Endometrial microvascular endothelial cells (primary cell): ENCODE measurements around the gene FAM193A. TPM values are rescaled to one million over a fixed set of nuclear protein-coding genes. Genes with fewer than 3 reads are reported as not detected.
"Not testable (repeated sequence)": the region's sequence is repeated elsewhere in the genome, so short reads cannot be mapped to it uniquely, and the experiment has no call there.

Experiments used
- in situ Hi-C: cut with HindIII; loops from 2 replicates; pipeline ENCODE4 v1.10.0; 2017; ENCODE audit warnings: low sequenced_read_pairs, low pct_unique_long_range_greater_than_20kb; ENCODE audit errors: inconsistent ontology term
- total RNA-seq: library from RNA; depleted of rRNA; stranded (reverse); fragments of >200 nt; gene quantifications from one replicate; pipeline ENCODE4 v1.2.3, GENCODE V29; 2015; ENCODE audit errors: inconsistent ontology term

The FAM193A gene
- total RNA-seq, 1 donor from 2014 or later: 14.0 TPM

DNA sequence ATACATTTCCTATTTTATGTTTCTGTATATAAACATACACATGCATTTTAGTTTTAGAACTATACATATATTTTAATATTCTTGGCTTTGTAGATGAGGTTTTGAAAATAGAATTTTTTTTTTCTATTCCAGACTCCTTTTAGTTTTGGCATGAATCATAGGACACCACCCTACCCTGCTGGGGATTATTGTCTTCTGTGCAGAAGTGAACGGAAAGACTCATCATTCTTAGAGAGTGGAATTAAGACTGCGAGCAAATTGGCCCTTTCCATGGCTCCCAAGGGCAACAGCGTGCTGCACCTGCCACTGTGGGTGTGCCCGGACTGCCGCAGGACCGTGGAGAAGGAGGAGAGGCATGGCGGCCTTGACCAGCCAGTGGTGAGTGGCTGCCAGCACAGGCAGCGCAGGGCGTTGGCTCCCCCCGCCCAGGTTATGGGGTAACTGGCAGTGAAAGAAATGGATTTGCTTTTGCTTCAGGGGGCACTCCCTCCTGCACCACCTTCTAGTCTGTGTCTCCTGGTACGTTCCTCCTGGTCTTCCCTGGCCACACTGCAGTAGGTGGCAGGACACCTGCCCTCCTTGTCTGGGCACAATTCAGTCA lies 59.6 kb downstream of the FAM193A start:
- in situ Hi-C loops: no loop called here

- in situ Hi-C loops: no loop called here
Observed at GRCh38 chr4:2596611-2597010, 60.2 kb downstream of the FAM193A start.

- in situ Hi-C loops: no loop called here
Observed at GRCh38 chr4:2598511-2599303, 62.3 kb downstream of the FAM193A start.

DNA sequence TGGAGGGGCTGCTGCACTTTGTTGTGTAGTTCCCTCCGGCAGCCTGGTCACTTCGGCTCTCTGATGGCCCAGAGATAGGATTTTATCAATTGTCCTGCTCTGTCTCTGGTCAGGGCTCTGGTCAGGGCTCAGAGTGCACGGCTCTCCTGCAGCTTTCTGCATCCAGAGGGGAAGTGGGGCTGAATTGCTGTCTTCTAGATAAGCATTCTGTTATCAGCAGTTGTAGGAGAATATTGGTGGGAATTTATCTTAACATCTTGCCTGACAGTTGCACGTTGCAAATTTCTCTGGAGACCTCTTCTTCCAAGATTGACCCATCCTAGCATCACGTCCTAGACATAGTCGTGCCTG lies 62.8 kb downstream of the FAM193A start:
- in situ Hi-C loops: no loop called here

DNA sequence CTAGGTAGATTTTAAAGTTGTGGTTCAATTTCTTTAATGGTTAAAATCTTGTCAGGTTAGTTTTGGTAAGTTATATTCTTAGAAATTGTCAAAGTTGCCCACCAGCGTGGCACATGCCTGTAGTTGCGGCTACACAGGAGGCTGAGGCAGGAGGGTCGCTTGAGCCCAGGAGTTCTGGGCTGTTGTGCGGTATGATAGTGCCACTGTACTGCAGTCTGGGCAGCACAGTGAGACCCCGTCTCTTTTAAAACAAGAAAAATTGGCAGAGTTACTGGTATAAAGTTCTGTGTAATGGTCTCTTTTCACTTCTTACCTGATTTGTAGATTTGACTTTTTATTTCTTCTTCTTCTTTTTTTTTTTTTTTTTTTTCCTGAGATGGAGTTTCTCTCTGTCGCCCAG lies 64.4 kb downstream of the FAM193A start:
- in situ Hi-C loops: no loop called here

DNA sequence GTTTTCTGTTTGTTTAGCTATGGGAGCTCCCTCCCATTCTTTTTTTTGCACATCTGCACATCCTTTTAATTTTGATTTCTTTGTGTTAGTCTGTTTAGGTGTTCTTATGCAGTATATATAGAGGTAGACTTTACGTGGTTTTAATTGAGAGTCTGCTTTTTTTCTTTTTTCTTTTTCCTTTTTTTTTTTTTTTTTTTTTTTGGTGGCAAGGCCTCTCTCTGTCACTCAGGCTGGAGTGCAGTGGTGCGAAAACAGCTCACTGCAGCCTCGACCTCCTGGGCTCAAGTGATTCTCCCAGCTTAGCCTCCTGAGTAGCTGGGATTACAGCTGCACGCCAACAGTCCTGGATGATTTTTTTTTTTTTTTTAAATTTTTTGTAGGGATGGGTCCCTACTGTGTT lies 68.2 kb downstream of the FAM193A start:
- in situ Hi-C loops: no loop called here

GRCh38 chr4:2606960-2607506 lies 70.6 kb downstream of the FAM193A start:
- in situ Hi-C loops: no loop called here

GRCh38 chr4:2607822-2608221 lies 71.4 kb downstream of the FAM193A start:
- in situ Hi-C loops: no loop called here

DNA sequence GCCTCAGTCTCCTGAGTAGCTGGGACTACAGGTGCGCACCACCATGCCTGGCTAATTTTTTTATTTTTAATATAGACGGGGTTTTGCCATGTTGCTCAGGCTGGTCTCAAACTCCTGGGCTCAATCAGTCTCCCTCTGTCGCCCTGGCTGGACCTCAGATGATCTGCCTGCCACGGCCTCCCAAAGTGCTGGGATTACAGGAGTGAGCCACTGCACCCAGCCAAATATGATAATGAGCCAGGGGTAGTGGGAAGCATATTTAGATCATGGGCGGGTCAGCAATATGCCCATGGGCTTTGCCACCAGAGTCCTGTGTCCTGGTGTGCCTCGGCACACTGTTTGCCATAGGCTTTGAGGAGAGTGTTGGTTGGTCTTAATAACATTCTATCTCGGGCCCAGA lies 71.8 kb downstream of the FAM193A start:
- in situ Hi-C loops: no loop called here

- in situ Hi-C loops: no loop called here
Observed at GRCh38 chr4:2615821-2616220, 79.4 kb downstream of the FAM193A start.

GRCh38 chr4:2617955-2618354 lies 81.5 kb downstream of the FAM193A start:
- in situ Hi-C loops: no loop called here

DNA sequence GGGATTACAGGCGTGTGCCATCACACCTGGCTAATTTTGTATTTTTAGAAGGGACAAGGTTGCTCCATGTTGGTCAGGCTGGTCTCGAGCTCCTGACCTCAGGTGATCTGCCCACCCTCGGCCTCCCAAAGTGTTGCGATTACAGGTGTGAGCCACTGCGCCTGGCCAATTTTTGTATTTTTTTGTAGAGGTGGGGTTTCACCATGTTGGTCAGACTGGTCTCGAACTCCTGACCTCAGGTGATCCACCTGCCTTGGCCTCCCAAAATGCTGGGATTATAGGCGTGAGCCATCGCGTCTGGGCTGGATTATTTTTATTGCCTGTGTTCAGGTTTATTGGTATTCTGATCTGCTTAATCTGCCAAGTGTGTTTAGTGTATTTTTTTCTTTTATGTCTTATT lies 82.3 kb downstream of the FAM193A start:
- in situ Hi-C loops: not testable (repeated sequence)

DNA sequence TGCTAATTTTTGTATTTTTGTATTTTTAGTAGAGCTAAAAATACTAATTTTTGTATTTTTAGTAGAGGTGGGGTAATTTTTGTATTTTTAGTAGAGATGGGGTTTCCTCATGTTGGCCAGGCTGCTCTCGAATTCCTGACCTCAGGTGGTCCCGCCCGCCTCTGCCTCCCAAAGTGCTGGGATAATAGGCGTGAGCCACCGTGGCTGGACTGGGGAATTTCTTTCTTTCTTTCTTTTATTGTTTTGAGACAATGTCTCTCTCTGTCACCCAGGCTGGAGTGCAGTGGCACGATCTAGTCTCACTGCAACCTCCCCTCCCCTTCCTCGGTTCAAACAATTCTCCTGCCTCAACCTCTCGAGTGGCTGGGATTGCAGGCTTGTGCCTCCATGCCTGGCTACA lies 83.0 kb downstream of the FAM193A start:
- in situ Hi-C loops: no loop called here

- in situ Hi-C loops: no loop called here
Observed at GRCh38 chr4:2621419-2621818, 85.0 kb downstream of the FAM193A start.

GRCh38 chr4:2623442-2623841 lies 87.0 kb downstream of the FAM193A start:
- in situ Hi-C loops: no loop called here

- in situ Hi-C loops: no loop called here
Observed at GRCh38 chr4:2624782-2625530, 88.5 kb downstream of the FAM193A start.

DNA sequence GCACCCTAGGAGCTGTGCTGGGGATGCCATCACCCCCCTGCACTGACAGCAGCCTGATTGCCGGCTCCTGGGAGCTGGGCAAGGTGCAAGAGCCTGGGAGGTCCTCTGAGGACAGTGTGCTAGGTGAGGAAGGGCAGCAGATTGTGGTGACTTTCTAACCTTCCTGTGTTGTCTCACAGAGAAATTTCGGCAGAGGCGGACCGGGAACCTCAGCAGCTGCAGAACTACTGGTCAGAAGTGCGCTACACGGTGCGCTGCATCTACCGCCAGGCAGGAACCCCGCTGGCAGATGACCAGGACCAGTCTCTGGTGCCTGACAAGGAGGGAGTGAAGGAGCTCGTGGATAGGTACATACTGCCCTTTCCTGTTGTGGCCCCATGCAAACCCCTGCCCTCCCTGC lies 89.8 kb downstream of the FAM193A start:
- in situ Hi-C loops: no loop called here

DNA sequence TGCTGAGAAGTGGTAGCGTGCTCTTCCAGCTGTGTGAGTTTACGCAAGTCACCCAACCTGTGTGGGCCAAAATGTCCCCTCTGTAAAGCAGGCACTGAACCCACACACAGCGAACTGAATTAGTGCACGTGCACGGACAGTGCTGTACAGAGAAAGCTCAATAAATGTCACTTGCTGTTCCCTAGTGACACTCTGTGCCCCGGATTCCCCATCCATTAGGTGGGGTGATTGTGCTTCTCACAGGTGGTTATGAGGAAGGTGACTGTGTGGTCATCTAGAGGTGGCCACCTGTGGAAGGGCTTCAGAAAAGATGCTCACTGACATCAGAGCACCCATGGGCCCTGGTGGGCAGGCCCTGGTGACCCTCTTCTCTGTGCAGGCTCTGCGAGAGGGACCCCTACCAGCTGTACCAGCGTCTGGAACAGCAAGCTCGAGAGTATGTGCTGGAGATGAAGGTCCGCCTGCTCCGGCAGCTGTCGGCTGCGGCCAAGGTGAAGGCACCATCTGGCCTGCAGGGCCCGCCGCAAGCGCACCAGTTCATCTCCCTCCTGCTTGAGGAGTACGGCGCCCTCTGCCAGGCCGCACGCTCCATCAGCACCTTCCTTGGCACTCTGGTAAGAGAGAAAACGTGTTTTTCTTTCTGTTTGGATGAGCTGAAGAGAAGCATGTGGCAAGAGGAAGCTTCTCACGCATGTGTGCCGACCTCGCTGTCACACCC lies 94.3 kb downstream of the FAM193A start:
- in situ Hi-C loops: no loop called here

GRCh38 chr4:2634014-2634413 lies 97.6 kb downstream of the FAM193A start:
- in situ Hi-C loops: no loop called here
